ENCODE results near the gene LRRN4. TPM values are rescaled to one million over a fixed set of nuclear protein-coding genes. Genes with fewer than 3 reads are reported as not detected.

The LRRN4 gene
- total RNA-seq, 2 donors from 2014 or later: 1.6 to 7.6 TPM

DNA sequence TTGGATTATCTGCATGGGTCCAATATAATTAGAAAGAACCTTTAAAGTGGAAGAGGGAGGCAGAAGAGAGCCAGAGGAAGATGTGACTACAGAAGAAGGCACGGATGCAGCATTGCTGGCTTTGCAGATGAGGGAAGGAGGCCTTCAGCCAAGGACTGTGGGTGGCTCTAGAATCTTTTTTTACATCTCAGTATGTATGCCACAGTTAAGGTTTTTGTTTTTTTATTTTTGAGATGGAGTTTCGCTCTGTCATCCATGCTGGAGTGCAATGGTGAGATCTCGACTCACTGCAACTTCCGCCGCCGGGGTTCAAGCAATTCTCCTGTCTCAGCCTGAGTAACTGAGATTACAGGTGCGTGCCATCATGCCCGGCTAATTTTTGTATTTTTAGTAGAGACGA is 54.1 kb downstream of the LRRN4 start:
- DNase-seq: no peak
- H3K4me3 ChIP-seq (ENCODE audit: low read length): no peak overlapping the region
- H3K9me3 ChIP-seq (ENCODE audit: control insufficient read depth, low read length): no peaks in the 10 kb centered on the region
- 95% methylated on average over 8 to 9 of the region's 9 CpGs for WGBS, 2 experiments (ENCODE audit: insufficient coverage in 1 of 2, insufficient read length in 1 of 2)
- TF ChIP-seq, protein P1, sequence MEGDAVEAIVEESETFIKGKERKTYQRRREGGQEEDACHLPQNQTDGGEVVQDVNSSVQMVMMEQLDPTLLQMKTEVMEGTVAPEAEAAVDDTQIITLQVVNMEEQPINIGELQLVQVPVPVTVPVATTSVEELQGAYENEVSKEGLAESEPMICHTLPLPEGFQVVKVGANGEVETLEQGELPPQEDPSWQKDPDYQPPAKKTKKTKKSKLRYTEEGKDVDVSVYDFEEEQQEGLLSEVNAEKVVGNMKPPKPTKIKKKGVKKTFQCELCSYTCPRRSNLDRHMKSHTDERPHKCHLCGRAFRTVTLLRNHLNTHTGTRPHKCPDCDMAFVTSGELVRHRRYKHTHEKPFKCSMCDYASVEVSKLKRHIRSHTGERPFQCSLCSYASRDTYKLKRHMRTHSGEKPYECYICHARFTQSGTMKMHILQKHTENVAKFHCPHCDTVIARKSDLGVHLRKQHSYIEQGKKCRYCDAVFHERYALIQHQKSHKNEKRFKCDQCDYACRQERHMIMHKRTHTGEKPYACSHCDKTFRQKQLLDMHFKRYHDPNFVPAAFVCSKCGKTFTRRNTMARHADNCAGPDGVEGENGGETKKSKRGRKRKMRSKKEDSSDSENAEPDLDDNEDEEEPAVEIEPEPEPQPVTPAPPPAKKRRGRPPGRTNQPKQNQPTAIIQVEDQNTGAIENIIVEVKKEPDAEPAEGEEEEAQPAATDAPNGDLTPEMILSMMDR (conservative IDR thresholded peaks at IDR 0.05): no peak
- no peaks in the 10 kb centered on the region for H3K4me1 ChIP-seq (ENCODE audit: control insufficient read depth, insufficient read depth, low read length)
- H3K9me3 Mint-ChIP-seq: no peaks in the 10 kb centered on the region
- H3K27ac ChIP-seq (ENCODE audit: low read depth, low read length): no peak overlapping the region
- H3K4me1 Mint-ChIP-seq: no peaks in the 10 kb centered on the region
- no peaks in the 10 kb centered on the region for H3K27me3 Mint-ChIP-seq (ENCODE audit: insufficient read depth)
- no peak overlapping the region for H3K4me3 Mint-ChIP-seq
- peaks cover 34% of the 10 kb centered on the region for H3K36me3 ChIP-seq (ENCODE audit: control insufficient read depth, insufficient read depth, low read length)
- H3K9ac ChIP-seq (ENCODE audit: extremely low read depth, low read length, poor library complexity, severe bottlenecking): no peak overlapping the region
- H3K27ac Mint-ChIP-seq: no peak overlapping the region
- H3K27me3 ChIP-seq (ENCODE audit: control insufficient read depth, insufficient read depth, low read length, poor library complexity, severe bottlenecking): no peaks in the 10 kb centered on the region
- peaks cover 20% of the 10 kb centered on the region for H3K36me3 Mint-ChIP-seq (ENCODE audit: low read depth)

DNA sequence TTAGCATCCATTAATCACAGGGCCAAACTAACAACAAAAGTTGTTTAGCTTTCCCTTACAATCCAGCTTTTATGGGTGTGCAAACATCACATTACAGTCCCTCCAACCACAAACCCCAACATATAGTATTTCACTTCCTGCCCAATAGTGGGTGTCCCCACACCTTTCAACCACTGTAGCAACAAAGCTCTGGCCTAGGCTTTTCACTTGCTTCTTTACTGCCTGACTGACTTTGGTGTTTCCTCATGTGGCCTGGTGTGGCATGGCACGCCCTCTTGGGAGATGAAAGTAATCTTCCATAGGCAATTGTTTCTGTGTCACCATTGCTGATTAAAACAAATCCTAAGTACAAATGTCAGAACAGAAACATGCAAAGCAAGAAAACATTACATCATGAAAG is 57.1 kb downstream of the LRRN4 start:
- no peak overlapping the region for H3K27ac ChIP-seq (ENCODE audit: low read depth, low read length)
- Mint-ChIP-seq H3K27ac (no peak overlapping the region), H3K9me3 (no peaks in the 10 kb centered on the region), H3K36me3 (ENCODE audit: low read depth) (peaks cover 23% of the 10 kb centered on the region), H3K4me3 (no peak overlapping the region), H3K27me3 (ENCODE audit: insufficient read depth) (no peaks in the 10 kb centered on the region), H3K4me1 (no peaks in the 10 kb centered on the region)
- no peaks in the 10 kb centered on the region for H3K4me1 ChIP-seq (ENCODE audit: control insufficient read depth, insufficient read depth, low read length)
- H3K36me3 ChIP-seq (ENCODE audit: control insufficient read depth, insufficient read depth, low read length): peaks cover 58% of the 10 kb centered on the region
- H3K4me3 ChIP-seq (ENCODE audit: low read length): no peak overlapping the region
- no peak for DNase-seq
- TF ChIP-seq, protein P1 (conservative IDR thresholded peaks at IDR 0.05): peak; percentile 39
- no peaks in the 10 kb centered on the region for H3K9me3 ChIP-seq (ENCODE audit: control insufficient read depth, low read length)
- H3K27me3 ChIP-seq (ENCODE audit: control insufficient read depth, insufficient read depth, low read length, poor library complexity, severe bottlenecking): no peaks in the 10 kb centered on the region
- no peak overlapping the region for H3K9ac ChIP-seq (ENCODE audit: extremely low read depth, low read length, poor library complexity, severe bottlenecking)
- 95 to 100% methylated on average over 1 of the region's 1 CpG for WGBS, 2 experiments (ENCODE audit: insufficient coverage in 1 of 2, insufficient read length in 1 of 2)

DNA sequence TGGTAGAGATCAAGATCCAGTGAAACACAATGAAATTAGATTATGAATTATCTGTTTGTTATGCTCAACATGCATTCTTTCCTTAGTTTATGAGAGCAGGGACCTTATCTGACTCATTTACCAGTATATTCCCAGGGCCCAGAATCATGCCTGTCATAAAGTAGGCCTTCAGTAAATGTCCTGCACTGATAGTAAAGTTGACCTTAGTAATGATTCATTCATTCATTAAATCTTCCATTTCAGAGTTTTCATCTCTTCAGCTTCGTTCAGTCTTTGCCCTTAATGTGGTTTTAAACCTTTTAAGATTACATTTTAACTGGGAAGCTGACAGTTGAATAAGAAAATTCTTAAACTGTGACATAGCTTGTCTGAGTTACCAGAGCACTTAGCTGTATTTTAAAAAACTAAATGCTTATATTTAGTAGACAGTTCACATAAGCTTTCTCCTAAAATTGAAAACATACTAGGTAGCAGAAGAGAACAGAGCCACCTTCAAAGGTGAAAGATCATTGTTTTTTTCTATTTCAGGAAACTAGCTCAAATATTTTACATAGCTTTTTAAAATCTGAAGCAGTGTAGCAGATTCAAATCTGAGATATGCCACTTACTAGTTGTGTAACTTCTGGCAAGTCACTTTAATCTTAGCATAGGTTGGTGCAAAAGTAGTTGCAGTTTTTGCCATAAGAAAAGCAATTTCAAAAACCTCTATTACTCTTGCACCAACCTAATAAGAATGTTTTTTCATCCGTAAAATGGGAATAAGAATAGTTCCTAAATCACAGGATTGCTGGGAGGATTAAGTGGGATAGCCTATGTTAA is 62.0 kb downstream of the LRRN4 start:
- Histone ChIP-seq H3K9ac (ENCODE audit: extremely low read depth, low read length, poor library complexity, severe bottlenecking) (no peak overlapping the region), H3K36me3 (ENCODE audit: control insufficient read depth, insufficient read depth, low read length) (peaks cover 81% of the 10 kb centered on the region), H3K4me1 (ENCODE audit: control insufficient read depth, insufficient read depth, low read length) (no peaks in the 10 kb centered on the region), H3K9me3 (ENCODE audit: control insufficient read depth, low read length) (no peaks in the 10 kb centered on the region), H3K4me3 (ENCODE audit: low read length) (no peak overlapping the region), H3K27me3 (ENCODE audit: control insufficient read depth, insufficient read depth, low read length, poor library complexity, severe bottlenecking) (no peaks in the 10 kb centered on the region), H3K27ac (ENCODE audit: low read depth, low read length) (no peak overlapping the region)
- H3K36me3 Mint-ChIP-seq (ENCODE audit: low read depth): peaks cover 43% of the 10 kb centered on the region
- H3K27me3 Mint-ChIP-seq (ENCODE audit: insufficient read depth): no peaks in the 10 kb centered on the region
- H3K4me3 Mint-ChIP-seq: no peak overlapping the region
- TF ChIP-seq, protein P1 (conservative IDR thresholded peaks at IDR 0.05): no peak
- 92% methylated on average over 1 of the region's 2 CpGs; no CpG with 5 or more reads in 1 of the 2 experiments for WGBS, 2 experiments (ENCODE audit: insufficient coverage in 1 of 2, insufficient read length in 1 of 2)
- no peaks in the 10 kb centered on the region for H3K4me1 Mint-ChIP-seq
- no peak overlapping the region for H3K27ac Mint-ChIP-seq
- no peak for DNase-seq
- no peaks in the 10 kb centered on the region for H3K9me3 Mint-ChIP-seq
